B cell (primary cell): ENCODE data around the gene TRRAP. TPM values are rescaled to one million over a fixed set of nuclear protein-coding genes. Genes with fewer than 3 reads are reported as not detected.

Experiments
- ATAC-seq: fragments of 200-7000 bp; cut with Tn5 transposase; one replicate; pipeline ENCODE4 v1.10.0; 2021; ENCODE audit warnings: low read depth, mild to moderate bottlenecking, moderate number of reproducible peaks, moderate library complexity
- CTCF ChIA-PET: fragments of 350-600 bp; sonication (Branson Sonifier 250); formaldehyde crosslinking; loops from one replicate; lab custom pipeline; 2021; ENCODE audit warnings: antibody characterized with exemption, inconsistent platforms; lab: Charles Lee
- POLR2A ChIA-PET: fragments of 350-600 bp; sonication (Branson Sonifier 250); formaldehyde crosslinking; loops from one replicate; lab custom pipeline; 2021; ENCODE audit warnings: antibody characterized with exemption; lab: Charles Lee
- DNase-seq: peaks from one replicate; pipeline ENCODE4 v3.0.0; 2013
- H2AFZ ChIP-seq: 2 replicates; pipeline ENCODE4 v1.6.1; 2012; ENCODE audit warnings: mild to moderate bottlenecking, low read depth, low read length; ENCODE audit not compliant: insufficient read depth, poor library complexity, severe bottlenecking
- H3K27ac ChIP-seq, 2 donors: 1 replicate in 1 of 2; 2 replicates in 1 of 2; pipeline ENCODE4 v1.5.1; 2012 to 2013; ENCODE audit warnings: low read length in 2 of 2, mild to moderate bottlenecking in 2 of 2, moderate library complexity in 1 of 2
- H3K27me3 ChIP-seq, 4 experiments: fragments of 200-600 bp in 1 of 4; sonication (generic) in 1 of 4; replicated peaks in 1 of 4; 1 replicate in 2 of 4; 2 replicates in 2 of 4; pipeline versions ENCODE4 v1.6.1 to v1.7.0; 2013 to 2016; ENCODE audit warnings: low read length in 3 of 4, mild to moderate bottlenecking in 2 of 4, mixed read lengths in 1 of 4, moderate library complexity in 1 of 4; ENCODE audit not compliant: insufficient read depth in 4 of 4, control insufficient read depth in 3 of 4; ENCODE audit errors: control extremely low read depth in 1 of 4
- H3K36me3 ChIP-seq, 2 experiments: replicated peaks in 1 of 2; 1 replicate in 1 of 2; 2 replicates in 1 of 2; pipeline versions ENCODE4 v1.6.1 to v1.7.1; 2013; ENCODE audit warnings: low read length in 1 of 2; ENCODE audit not compliant: insufficient read depth in 2 of 2, control insufficient read depth in 1 of 2; ENCODE audit errors: control extremely low read depth in 1 of 2, extremely low read depth in 1 of 2
- H3K4me1 ChIP-seq, 2 donors: fragments of 200-600 bp in 1 of 2; sonication (generic) in 1 of 2; 1 replicate in 1 of 2; 2 replicates in 1 of 2; pipeline versions ENCODE4 v1.5.1 to v1.6.1; 2013 to 2017; ENCODE audit warnings: low read length in 2 of 2; ENCODE audit not compliant: control insufficient read depth in 2 of 2, insufficient read depth in 2 of 2
- H3K4me2 ChIP-seq: replicated peaks from 2 replicates; pipeline ENCODE3; 2012; ENCODE audit warnings: mild to moderate bottlenecking, low read depth, low read length; ENCODE audit not compliant: poor library complexity, severe bottlenecking
- H3K4me3 ChIP-seq, 5 experiments: fragments of 200-600 bp in 1 of 5; sonication (generic) in 1 of 5; 1 replicate in 3 of 5; 2 replicates in 2 of 5; pipeline versions ENCODE4 v1.5.1 to v1.7.0; 2011 to 2016; ENCODE audit warnings: low read length in 4 of 5, mild to moderate bottlenecking in 4 of 5, low read depth in 2 of 5, control low read depth in 1 of 5, moderate library complexity in 1 of 5; ENCODE audit not compliant: insufficient read depth in 1 of 5; ENCODE audit errors: control extremely low read depth in 1 of 5, extremely low read depth in 1 of 5
- H3K79me2 ChIP-seq: fragments of 200-600 bp; sonication (generic); one replicate; pipeline ENCODE4 v1.6.0; 2016; ENCODE audit warnings: low read length; ENCODE audit not compliant: control insufficient read depth, insufficient read depth
- H3K9ac ChIP-seq: fragments of 200-600 bp; sonication (generic); 2 replicates; pipeline ENCODE4 v1.6.1; 2017; ENCODE audit warnings: mild to moderate bottlenecking, low read length, moderate library complexity
- H3K9me3 ChIP-seq, 3 donors: one replicate each; pipeline versions ENCODE4 v1.6.1 to v1.7.1; 2013; ENCODE audit warnings: low read length in 2 of 3; ENCODE audit not compliant: control insufficient read depth in 2 of 3, insufficient read depth in 1 of 3; ENCODE audit errors: control extremely low read depth in 1 of 3
- H4K20me1 ChIP-seq: 2 replicates; pipeline ENCODE4 v1.6.0; 2012; ENCODE audit warnings: mild to moderate bottlenecking, low read length; ENCODE audit not compliant: insufficient read depth, control insufficient read depth, poor library complexity, severe bottlenecking
- H3K27ac Mint-ChIP-seq: one replicate; pipeline ENCODE4 v1.8.0; 2021; ENCODE audit warnings: mixed read lengths
- H3K27me3 Mint-ChIP-seq: one replicate; pipeline ENCODE4 v1.8.0; 2021; ENCODE audit warnings: mixed read lengths
- H3K4me1 Mint-ChIP-seq: one replicate; pipeline ENCODE4 v1.8.0; 2021; ENCODE audit warnings: mixed read lengths
- H3K4me3 Mint-ChIP-seq: one replicate; pipeline ENCODE4 v1.8.0; 2021; ENCODE audit warnings: mixed read lengths
- H3K9me3 Mint-ChIP-seq: one replicate; pipeline ENCODE4 v1.8.0; 2022; ENCODE audit warnings: mixed read lengths; ENCODE audit not compliant: insufficient read depth
- CTCF ChIP-seq: fragments of 200-600 bp; IDR thresholded peaks from one replicate; pipeline ENCODE4 v1.8.0; 2022; ENCODE audit warnings: antibody characterized with exemption, mild to moderate bottlenecking
- EZH2 ChIP-seq: IDR thresholded peaks from 2 replicates; pipeline ENCODE4 v1.6.1; 2012; ENCODE audit warnings: borderline replicate concordance, low read depth, mild to moderate bottlenecking, moderate library complexity, low read length; ENCODE audit not compliant: insufficient read depth, poor library complexity, severe bottlenecking
- WGBS: methylation state at CpG from one replicate; pipeline ENCODE4 v1.1.5; 2013; ENCODE audit warnings: missing lambda C conversion rate; ENCODE audit not compliant: insufficient coverage; 5-methylcytosine and 5-hydroxymethylcytosine counted together
- intact Hi-C: fragments of 100-400 bp; cut with micrococcal nuclease; formaldehyde crosslinking; loops from one replicate; pipeline ENCODE4 v1.10.0; 2022
- polyA plus RNA-seq: library from polyadenylated mRNA; depleted of rRNA; stranded (reverse); fragments of >200 nt; gene quantifications from 2 replicates; pipeline ENCODE4 v1.2.3, GENCODE V29; 2012
- total RNA-seq, 2 donors: library from RNA; stranded (reverse); fragments of 120-200 nt in 1 of 2; gene quantifications; 1 replicate in 1 of 2; 2 replicates in 1 of 2; pipeline versions ENCODE4 v1.2.3 to v1.2.4, GENCODE V29; 2013 to 2022

TRRAP gene
- total and polyA plus RNA-seq, 2 donors (not counting 1 experiment from before 2014, with no cell fraction given), result 25.4 to 102 TPM

- H3K4me3 Mint-ChIP-seq, result no peak overlapping the region
Observed at GRCh38 chr7:99034932-99035722, 156.8 kb downstream of the TRRAP start.

More at GRCh38 chr7:99034932-99035722, 156.8 kb downstream of the TRRAP start:
- H3K4me3 ChIP-seq, result no peak overlapping the region
- H3K9ac ChIP-seq, result no peak overlapping the region
- no peaks in the 10 kb centered on the region for H3K4me1 ChIP-seq
- intact Hi-C loops, result no loop called here
- Mint-ChIP-seq H3K27me3 (no peaks in the 10 kb centered on the region), H3K9me3 (no peaks in the 10 kb centered on the region), H3K27ac (no peak overlapping the region), H3K4me1 (no peaks in the 10 kb centered on the region)
- WGBS, result 97% methylated on average over 30 of the region's 30 CpGs
- H2AFZ ChIP-seq, result no peak overlapping the region
- no peak for TF ChIP-seq EZH2
- no peak for TF ChIP-seq CTCF
- H3K9me3 ChIP-seq, result no peaks in the 10 kb centered on the region
- H3K27me3 ChIP-seq, result no peaks in the 10 kb centered on the region
- no peak for DNase-seq
- H3K36me3 ChIP-seq, result peaks cover 3 to 88% of the 10 kb centered on the region in 2 experiments
- CTCF ChIA-PET, result interaction anchor here (10.2 kb wide), 1 partner anchor 277 kb away, joined by 113 read pairs; no protein-coding TSS in a partner anchor
- ATAC-seq, result no peak
- H3K79me2 ChIP-seq, result peaks cover 4% of the 10 kb centered on the region
- H3K27ac ChIP-seq, result no peak overlapping the region
- POLR2A ChIA-PET, result no interaction called here
- no peaks in the 10 kb centered on the region for H4K20me1 ChIP-seq
- no peak overlapping the region for H3K4me2 ChIP-seq
